IPS DF 6.9 (cell line): ENCODE results near the gene SPAG7.
A peak's percentile ranks its signal among the peaks of the same experiment; 100 is the strongest.

ENCODE experiments used
- DNase-seq: peaks from one replicate; pipeline ENCODE4 v3.0.0-alpha.2; 2013; ENCODE audit warnings: low read depth, low spot score
- H3K27ac ChIP-seq: one replicate; pipeline ENCODE4 v1.5.1; 2013; ENCODE audit warnings: low read length, control low read depth
- H3K27me3 ChIP-seq: 2 replicates; pipeline ENCODE4 v1.6.1; 2013; ENCODE audit warnings: mild to moderate bottlenecking, low read length; ENCODE audit not compliant: control insufficient read depth, insufficient read depth
- H3K36me3 ChIP-seq: 2 replicates; pipeline ENCODE4 v1.6.1; 2013; ENCODE audit warnings: low read length; ENCODE audit not compliant: control insufficient read depth, insufficient read depth
- H3K4me1 ChIP-seq: 2 replicates; pipeline ENCODE4 v1.6.1; 2013; ENCODE audit warnings: low read length; ENCODE audit not compliant: control insufficient read depth, insufficient read depth
- H3K4me3 ChIP-seq: 2 replicates; pipeline ENCODE4 v1.5.1; 2013; ENCODE audit warnings: mild to moderate bottlenecking, low read length
- H3K9me3 ChIP-seq: 2 replicates; pipeline ENCODE4 v1.6.1; 2013; ENCODE audit warnings: low read length, inconsistent platforms; ENCODE audit not compliant: control insufficient read depth, insufficient read depth
- WGBS: extraction: QIAGEN DNeasy Blood & Tissue Kit; methylation state at CpG from one replicate; pipeline ENCODE4 v1.1.7; 2013; ENCODE audit warnings: mixed read lengths, missing lambda C conversion rate; ENCODE audit not compliant: insufficient read length, insufficient coverage; 5-methylcytosine and 5-hydroxymethylcytosine counted together

The SPAG7 gene

DNA sequence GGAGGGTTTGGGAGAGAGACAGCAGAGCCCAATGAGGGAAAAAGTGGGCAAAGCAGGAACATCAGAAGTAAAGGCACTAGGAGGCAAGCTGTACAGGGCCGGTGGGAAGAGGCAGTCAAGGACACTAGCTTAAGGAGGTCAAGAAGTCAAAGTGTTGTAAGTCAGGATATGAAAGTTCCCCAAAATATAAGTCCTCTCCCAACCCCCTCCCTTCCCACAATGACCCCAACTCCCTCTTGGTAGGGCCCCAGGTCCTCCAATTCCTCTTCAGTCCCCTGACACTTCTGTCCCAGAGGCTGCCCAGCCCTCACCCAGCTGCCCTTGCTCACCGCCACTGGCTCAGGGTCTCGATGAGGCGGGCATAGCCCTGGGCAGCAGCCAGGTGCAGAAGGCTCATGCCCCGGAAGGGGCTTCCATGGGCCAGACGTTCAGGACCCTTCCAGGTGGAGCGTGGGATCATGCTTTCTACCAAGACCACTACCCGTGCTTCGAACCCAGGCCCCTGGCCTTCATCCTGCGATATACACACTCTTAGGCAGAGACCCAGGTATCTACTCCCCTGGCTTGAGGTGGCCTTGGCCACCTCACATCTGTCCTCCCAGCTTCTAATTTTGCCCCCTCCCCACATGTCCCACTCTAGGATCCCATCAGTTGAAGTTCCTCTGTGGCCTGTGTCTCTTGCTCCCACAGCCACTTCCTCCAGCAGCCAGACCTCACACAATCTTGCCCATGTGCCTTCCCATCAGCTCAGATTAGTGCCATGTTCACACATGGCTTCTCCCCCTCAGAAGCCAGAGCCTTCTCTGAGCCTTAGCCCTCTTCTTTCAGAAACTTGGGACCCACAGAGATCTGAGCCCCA is 5.9 kb upstream of the SPAG7 start:
- no peaks in the 10 kb centered on the region; the same call in 1 of the 2 replicates for H3K27me3 ChIP-seq
- 0 out of 2 replicates have a peak, but pooled peaks cover 2% of the 10 kb centered on the region for H3K4me1 ChIP-seq
- no peak overlapping the region for H3K4me3 ChIP-seq
- no peaks in the 10 kb centered on the region for H3K9me3 ChIP-seq
- DNase-seq: no peak
- H3K36me3 ChIP-seq: 0 out of 2 replicates have a peak, but pooled peaks cover 5% of the 10 kb centered on the region
- no peak overlapping the region for H3K27ac ChIP-seq
- WGBS: no CpG with 5 or more reads among the region's 10 CpGs

DNA sequence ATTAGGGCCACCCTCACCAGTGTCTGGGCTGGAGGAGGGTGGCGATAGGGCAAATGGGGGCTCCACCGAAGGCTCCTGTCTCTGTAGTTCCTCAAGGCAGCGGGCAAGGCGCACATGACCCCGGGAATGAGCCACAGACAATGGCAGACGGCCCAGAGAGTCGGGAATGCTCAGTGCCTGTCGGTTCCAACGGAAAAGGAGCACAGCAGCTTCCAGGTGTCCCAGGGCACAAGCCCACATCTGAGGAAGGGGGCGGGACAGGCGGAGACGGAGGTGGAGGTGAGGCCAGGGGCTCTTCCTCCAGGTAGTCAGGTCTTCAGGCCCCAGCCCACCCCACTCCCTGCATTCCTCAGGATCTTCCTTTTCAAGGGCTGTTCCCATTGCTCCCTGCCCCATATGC is 5.1 kb upstream of the SPAG7 start:
- H3K27ac ChIP-seq: no peak overlapping the region
- no peaks in the 10 kb centered on the region for H3K9me3 ChIP-seq
- no peak for DNase-seq
- no peak overlapping the region for H3K4me3 ChIP-seq
- H3K27me3 ChIP-seq: no peaks in the 10 kb centered on the region; the same call in 1 of the 2 replicates
- WGBS: no CpG with 5 or more reads among the region's 12 CpGs
- H3K36me3 ChIP-seq: 0 out of 2 replicates have a peak, but pooled peaks cover 5% of the 10 kb centered on the region
- 0 out of 2 replicates have a peak, but pooled peaks cover 2% of the 10 kb centered on the region for H3K4me1 ChIP-seq

DNA sequence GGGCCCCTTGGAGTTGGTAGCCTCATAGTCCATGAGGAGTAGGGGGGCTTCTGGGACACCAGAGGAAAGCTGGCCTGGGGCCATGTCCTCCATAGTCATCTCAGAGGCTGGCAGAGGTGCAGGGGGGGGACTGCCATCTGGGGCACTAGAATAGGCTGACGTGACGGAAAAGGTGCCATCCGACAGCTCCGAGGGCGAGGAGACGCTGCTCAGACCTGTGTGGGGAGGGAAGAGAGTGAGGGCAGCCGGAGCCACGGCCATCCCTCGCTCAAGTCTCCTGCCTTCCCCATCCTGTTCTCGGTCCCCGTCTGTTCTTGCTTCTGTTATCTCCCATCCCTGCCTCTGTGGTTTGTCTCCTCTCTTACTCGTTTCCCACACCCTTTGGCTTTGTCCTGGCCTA is 4.7 kb upstream of the SPAG7 start:
- no peak for DNase-seq
- Histone ChIP-seq H3K27me3 (no peaks in the 10 kb centered on the region; the same call in 1 of the 2 replicates), H3K9me3 (no peaks in the 10 kb centered on the region), H3K4me1 (0 out of 2 replicates have a peak, but pooled peaks cover 2% of the 10 kb centered on the region), H3K36me3 (0 out of 2 replicates have a peak, but pooled peaks cover 5% of the 10 kb centered on the region), H3K27ac (no peak overlapping the region), H3K4me3 (no peak overlapping the region)
- no CpG with 5 or more reads among the region's 12 CpGs for WGBS

DNA sequence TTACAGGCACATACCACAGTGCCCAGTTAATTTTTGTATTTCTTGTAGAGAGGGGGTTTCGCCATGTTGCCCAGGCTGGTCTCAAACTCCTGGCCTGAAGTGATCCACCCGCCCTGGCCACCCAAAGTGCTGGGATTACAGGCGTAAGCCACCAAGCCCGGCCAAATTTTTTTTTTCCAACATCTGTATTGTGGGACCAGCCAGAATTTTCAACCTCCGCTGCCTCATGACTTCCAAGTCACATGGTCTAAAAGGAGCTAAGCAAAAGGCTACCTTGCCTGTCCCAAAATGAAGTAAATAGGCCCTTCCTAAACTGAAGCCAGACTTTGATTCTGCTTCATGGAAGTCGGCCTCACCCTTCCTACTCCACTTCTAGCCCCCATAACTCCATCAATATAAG is 4.2 kb upstream of the SPAG7 start:
- DNase-seq: no peak
- Histone ChIP-seq H3K36me3 (0 out of 2 replicates have a peak, but pooled peaks cover 5% of the 10 kb centered on the region), H3K4me3 (no peak overlapping the region), H3K9me3 (no peaks in the 10 kb centered on the region), H3K27ac (no peak overlapping the region), H3K4me1 (0 out of 2 replicates have a peak, but pooled peaks cover 2% of the 10 kb centered on the region), H3K27me3 (no peaks in the 10 kb centered on the region; the same call in 1 of the 2 replicates)
- WGBS: no CpG with 5 or more reads among the region's 6 CpGs

DNA sequence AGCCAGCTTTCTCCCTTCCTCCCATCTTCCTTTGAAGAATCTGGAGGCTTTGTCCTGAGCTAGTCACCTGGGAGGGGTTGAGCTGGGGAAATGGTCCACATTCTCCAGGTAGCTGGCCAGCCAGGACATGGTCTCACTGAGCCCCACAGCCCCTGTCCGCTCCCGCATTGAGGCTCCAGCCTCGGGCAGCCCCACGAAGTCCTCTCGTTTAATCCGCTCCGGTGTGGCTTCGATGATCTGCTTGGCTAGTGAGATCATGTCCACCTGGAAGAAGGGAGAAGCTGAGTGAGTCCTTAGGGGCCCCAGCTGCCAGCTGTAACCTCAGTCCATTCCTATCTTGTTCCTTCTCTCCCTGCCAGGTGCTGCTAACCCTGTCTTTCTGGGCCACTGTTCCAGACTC is 2.7 kb upstream of the SPAG7 start:
- H3K27ac ChIP-seq: no peak overlapping the region
- H3K9me3 ChIP-seq: no peaks in the 10 kb centered on the region
- no CpG with 5 or more reads among the region's 8 CpGs for WGBS

DNA sequence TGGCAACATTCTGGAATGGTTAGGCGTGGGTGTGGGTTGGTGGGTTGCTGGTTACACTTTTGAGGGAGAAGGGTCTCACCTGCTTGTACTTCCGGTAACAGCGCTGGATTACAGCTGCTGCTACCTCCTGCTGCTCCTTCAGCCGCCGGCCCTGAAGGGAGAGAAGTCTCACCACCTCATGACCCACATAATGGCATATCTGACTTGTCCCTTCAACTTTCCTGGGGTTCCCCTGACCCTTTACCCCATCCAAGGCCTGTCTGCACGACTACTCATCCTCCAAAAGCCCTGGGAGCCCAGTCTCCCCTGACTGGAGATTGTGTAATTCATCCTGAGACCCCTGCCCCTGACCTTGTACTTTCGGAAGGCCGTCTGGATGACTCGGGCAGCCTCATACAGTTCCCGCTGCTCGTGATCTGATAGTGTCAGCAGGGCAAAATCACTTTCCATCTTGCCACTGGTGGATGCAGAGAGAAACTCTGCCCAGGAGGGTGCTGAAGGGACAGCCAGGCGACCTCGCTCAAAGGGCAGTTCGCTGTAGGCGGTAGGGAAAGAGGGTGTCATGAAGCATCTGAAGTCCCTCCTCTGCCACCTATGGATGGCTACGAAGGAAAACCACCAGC is 2.0 kb upstream of the SPAG7 start:
- Histone ChIP-seq H3K4me3 (no peak overlapping the region; the same call in 1 of the 2 replicates), H3K4me1 (0 out of 2 replicates have a peak, but pooled peaks cover 2% of the 10 kb centered on the region), H3K36me3 (0 out of 2 replicates have a peak, but pooled peaks cover 5% of the 10 kb centered on the region), H3K9me3 (no peaks in the 10 kb centered on the region), H3K27ac (no peak overlapping the region), H3K27me3 (no peaks in the 10 kb centered on the region; the same call in 1 of the 2 replicates)
- DNase-seq: no peak
- no CpG with 5 or more reads among the region's 16 CpGs for WGBS

More for the DNA sequence above, 2.7 kb upstream of the SPAG7 start:
- 0 out of 2 replicates have a peak, but pooled peaks cover 5% of the 10 kb centered on the region for H3K36me3 ChIP-seq
- no peak overlapping the region for H3K4me3 ChIP-seq
- no peak for DNase-seq
- H3K4me1 ChIP-seq: 0 out of 2 replicates have a peak, but pooled peaks cover 2% of the 10 kb centered on the region
- H3K27me3 ChIP-seq: no peaks in the 10 kb centered on the region; the same call in 1 of the 2 replicates

DNA sequence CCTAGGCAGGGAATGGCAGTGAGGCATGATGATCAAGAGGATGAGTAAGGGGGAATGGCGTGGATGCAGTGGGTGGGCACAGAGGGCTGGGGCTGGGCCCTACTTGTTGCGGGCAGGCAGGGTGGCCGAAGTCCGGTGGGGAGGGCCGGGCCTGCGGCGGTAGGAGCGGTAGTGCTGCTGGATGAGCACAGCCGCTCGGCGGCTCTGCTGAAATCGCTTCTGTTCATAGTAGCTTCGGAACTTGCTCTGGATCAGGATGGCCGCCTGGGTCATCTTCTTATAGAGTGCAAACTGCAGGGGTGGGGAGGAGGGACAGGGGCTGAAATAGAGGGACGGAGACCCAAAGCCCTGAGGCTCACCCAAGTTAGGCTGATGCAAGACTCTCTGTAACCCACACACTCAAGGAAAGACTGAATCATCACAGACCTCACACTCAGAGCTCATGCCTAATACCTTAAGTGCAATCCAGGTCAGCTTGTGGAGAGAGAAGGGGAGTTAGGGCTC is 1.5 kb upstream of the SPAG7 start:
- no CpG with 5 or more reads among the region's 15 CpGs for WGBS
- Histone ChIP-seq H3K36me3 (0 out of 2 replicates have a peak, but pooled peaks cover 5% of the 10 kb centered on the region), H3K9me3 (no peaks in the 10 kb centered on the region), H3K4me3 (peak overlapping the region; percentile 59; the same call in 1 of the 2 replicates), H3K27me3 (no peaks in the 10 kb centered on the region), H3K4me1 (0 out of 2 replicates have a peak, but pooled peaks cover 2% of the 10 kb centered on the region), H3K27ac (no peak overlapping the region)
- DNase-seq: no peak

DNA sequence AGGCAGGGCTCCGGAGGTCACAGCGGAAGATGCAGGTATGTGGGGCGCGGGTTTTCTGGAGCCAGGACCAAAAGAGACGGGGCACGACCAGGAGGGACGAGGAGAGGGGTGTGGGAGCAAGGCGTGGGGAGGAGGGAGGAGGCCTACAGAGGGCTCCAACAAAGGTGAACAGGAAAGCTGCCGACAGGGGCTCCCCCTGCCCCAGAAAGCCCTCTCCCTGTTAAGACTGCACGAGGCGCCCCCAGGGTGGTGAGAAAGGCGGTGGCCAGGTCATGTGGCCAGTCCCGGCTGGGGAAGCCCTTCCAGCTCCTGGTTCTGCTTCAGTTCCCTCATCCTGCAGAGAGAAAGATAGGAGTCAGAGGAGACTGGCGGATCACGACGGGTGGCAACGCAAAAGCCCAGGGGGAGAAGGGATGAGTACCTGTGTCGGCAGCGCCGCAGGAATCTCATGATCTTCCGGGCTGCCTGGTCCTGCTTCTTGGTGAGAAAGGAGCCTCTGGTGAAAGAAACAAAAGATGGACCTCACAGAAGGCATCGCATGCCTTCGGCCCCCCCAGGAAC is 949 bp upstream of the SPAG7 start:
- 0 out of 2 replicates have a peak, but pooled peaks cover 2% of the 10 kb centered on the region for H3K4me1 ChIP-seq
- peak overlapping the region; percentile 59 for H3K4me3 ChIP-seq
- DNase-seq: no peak
- no peaks in the 10 kb centered on the region for H3K27me3 ChIP-seq
- H3K9me3 ChIP-seq: no peaks in the 10 kb centered on the region
- H3K36me3 ChIP-seq: 0 out of 2 replicates have a peak, but pooled peaks cover 5% of the 10 kb centered on the region
- no peak overlapping the region for H3K27ac ChIP-seq
- WGBS: no CpG with 5 or more reads among the region's 23 CpGs

DNA sequence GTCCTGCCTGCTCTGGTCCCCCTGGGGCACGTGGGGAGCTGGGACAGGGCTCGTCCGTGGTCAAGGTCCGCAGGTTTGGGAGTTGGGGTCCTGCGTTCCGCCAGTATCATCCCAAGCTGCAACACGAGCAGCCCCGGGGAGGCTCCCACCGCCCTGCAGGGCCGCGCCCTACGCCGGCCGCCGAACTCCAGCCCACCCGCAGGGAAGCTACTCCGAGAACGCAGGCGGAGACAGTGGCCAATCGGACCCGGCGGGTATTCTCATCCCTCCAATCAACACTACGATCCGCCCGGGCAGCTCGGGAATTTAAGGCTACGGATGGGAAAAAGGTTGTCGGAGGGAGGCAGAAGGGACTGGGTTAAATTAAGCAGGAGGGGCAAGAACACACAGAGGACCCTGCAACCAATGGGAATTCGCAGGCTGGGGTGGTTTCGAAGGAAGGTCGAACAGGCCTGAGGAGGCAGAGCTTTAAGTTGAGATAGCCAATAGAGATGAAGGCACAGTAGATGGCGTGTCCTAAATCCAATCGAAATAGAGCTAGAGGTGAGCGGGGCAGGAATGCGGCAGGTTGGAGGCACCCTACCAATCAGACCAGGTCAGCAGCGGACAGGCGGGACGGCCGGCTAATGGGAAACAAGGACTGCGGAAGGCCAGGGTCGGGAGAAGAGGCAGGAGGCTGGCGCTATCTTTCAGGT is 626 bp downstream of the SPAG7 start:
- Histone ChIP-seq H3K36me3 (0 out of 2 replicates have a peak, but pooled peaks cover 5% of the 10 kb centered on the region), H3K27ac (peak overlapping the region; percentile 13), H3K4me1 (0 out of 2 replicates have a peak, but pooled peaks cover 2% of the 10 kb centered on the region), H3K27me3 (no peaks in the 10 kb centered on the region), H3K4me3 (peak overlapping the region; percentile 59; the same call in 1 of the 2 replicates), H3K9me3 (no peaks in the 10 kb centered on the region)
- no CpG with 5 or more reads among the region's 42 CpGs for WGBS
- peak; percentile 97 for DNase-seq
